T-helper 17 cell (primary cell): ENCODE measurements around the gene CISTR. TPM values are rescaled to one million over a fixed set of nuclear protein-coding genes. Genes with fewer than 3 reads are reported as not detected.

Experiments
- ATAC-seq: fragments of 150-1000 bp; cut with Tn5 transposase; 2 replicates; pipeline ENCODE4 v1.10.0; 2021; ENCODE audit warnings: mild to moderate bottlenecking, moderate library complexity
- DNase-seq, 3 donors: peaks; one replicate each; pipeline versions ENCODE4 v3.0.0 to v3.0.0-alpha.2; 2020 to 2021
- H3K9me3 ChIP-seq: one replicate; pipeline ENCODE4 v1.7.0; 2013; ENCODE audit warnings: low read length, mild to moderate bottlenecking; ENCODE audit not compliant: control insufficient read depth, poor library complexity, severe bottlenecking
- H3K27ac Mint-ChIP-seq: one replicate; pipeline ENCODE4 v1.8.0; 2022; ENCODE audit warnings: mild to moderate bottlenecking, moderate library complexity, mixed read lengths
- H3K27me3 Mint-ChIP-seq: one replicate; pipeline ENCODE4 v1.8.0; 2022; ENCODE audit warnings: mixed read lengths
- H3K36me3 Mint-ChIP-seq: one replicate; pipeline ENCODE4 v1.8.0; 2022; ENCODE audit warnings: low read depth, mixed read lengths
- H3K4me1 Mint-ChIP-seq: one replicate; pipeline ENCODE4 v1.8.0; 2022; ENCODE audit warnings: mild to moderate bottlenecking, mixed read lengths
- H3K4me3 Mint-ChIP-seq: one replicate; pipeline ENCODE4 v1.8.0; 2022; ENCODE audit warnings: mild to moderate bottlenecking, moderate library complexity, mixed read lengths
- total RNA-seq, 4 donors: library from RNA in 2 of 4; stranded (reverse) in 2 of 4; gene quantifications; one replicate each; pipeline ENCODE4 v1.2.3 and lab custom pipeline; 2022 to 2026

The CISTR gene
- total RNA-seq, 2 donors from 2014 or later = not detected

- ATAC-seq = no peak
- DNase-seq = no peak
These were observed 6.4 kb upstream of the CISTR start for GRCh38 chr12:53758081-53758729.

GRCh38 chr12:53757101-53757770 is 5.5 kb upstream of the CISTR start:
- Mint-ChIP-seq H3K4me1 (peaks cover 12% of the 10 kb centered on the region), H3K27ac (no peak overlapping the region), H3K4me3 (peak overlapping the region; percentile 41), H3K36me3 (peaks cover 4% of the 10 kb centered on the region), H3K27me3 (peaks cover 58% of the 10 kb centered on the region)
- H3K9me3 ChIP-seq = no peaks in the 10 kb centered on the region
- ATAC-seq (peak; percentile 84), DNase-seq (peak; percentile 62 to 74 (median 65))

More at GRCh38 chr12:53758081-53758729, 6.4 kb upstream of the CISTR start:
- H3K9me3 ChIP-seq = no peaks in the 10 kb centered on the region
- H3K27me3 Mint-ChIP-seq = peaks cover 67% of the 10 kb centered on the region
- no peak overlapping the region for H3K4me3 Mint-ChIP-seq
- peaks cover 6% of the 10 kb centered on the region for H3K36me3 Mint-ChIP-seq
- H3K27ac Mint-ChIP-seq = peak overlapping the region; percentile 71
- H3K4me1 Mint-ChIP-seq = peaks cover 12% of the 10 kb centered on the region

GRCh38 chr12:53756300-53757100 is 4.7 kb upstream of the CISTR start:
- H3K4me1 Mint-ChIP-seq = peaks cover 12% of the 10 kb centered on the region
- H3K27ac Mint-ChIP-seq = no peak overlapping the region
- no peak overlapping the region for H3K4me3 Mint-ChIP-seq
- peaks cover 50% of the 10 kb centered on the region for H3K27me3 Mint-ChIP-seq
- H3K36me3 Mint-ChIP-seq = peaks cover 4% of the 10 kb centered on the region
- H3K9me3 ChIP-seq = no peaks in the 10 kb centered on the region
- DNase-seq (no peak), ATAC-seq (no peak)

- no peaks in the 10 kb centered on the region for H3K9me3 ChIP-seq
- no peak for ATAC-seq
- H3K27ac Mint-ChIP-seq = peak overlapping the region; percentile 14
- H3K36me3 Mint-ChIP-seq = peaks cover 4% of the 10 kb centered on the region
- H3K4me3 Mint-ChIP-seq = no peak overlapping the region
- DNase-seq = no peak
- H3K27me3 Mint-ChIP-seq = peaks cover 44% of the 10 kb centered on the region
- peaks cover 12% of the 10 kb centered on the region for H3K4me1 Mint-ChIP-seq
These were observed 4.1 kb upstream of the CISTR start for GRCh38 chr12:53755893-53756292.

- no peak overlapping the region for H3K4me3 Mint-ChIP-seq
- no peaks in the 10 kb centered on the region for H3K9me3 ChIP-seq
- H3K36me3 Mint-ChIP-seq = peaks cover 7% of the 10 kb centered on the region
- peaks cover 41% of the 10 kb centered on the region for H3K27me3 Mint-ChIP-seq
- peaks cover 12% of the 10 kb centered on the region for H3K4me1 Mint-ChIP-seq
- no peak for DNase-seq
- ATAC-seq = no peak
- H3K27ac Mint-ChIP-seq = peak overlapping the region; percentile 14
These were observed 3.7 kb upstream of the CISTR start for GRCh38 chr12:53755451-53755891.

GRCh38 chr12:53754633-53755264 is 3.0 kb upstream of the CISTR start:
- Mint-ChIP-seq H3K27me3 (peaks cover 36% of the 10 kb centered on the region), H3K4me3 (no peak overlapping the region), H3K27ac (no peak overlapping the region), H3K4me1 (peaks cover 12% of the 10 kb centered on the region), H3K36me3 (peaks cover 7% of the 10 kb centered on the region)
- DNase-seq (no peak), ATAC-seq (no peak)
- H3K9me3 ChIP-seq = no peaks in the 10 kb centered on the region

GRCh38 chr12:53754188-53754585 is 2.4 kb upstream of the CISTR start:
- Mint-ChIP-seq H3K4me3 (no peak overlapping the region), H3K4me1 (peaks cover 12% of the 10 kb centered on the region), H3K27ac (no peak overlapping the region), H3K36me3 (peaks cover 7% of the 10 kb centered on the region), H3K27me3 (peaks cover 30% of the 10 kb centered on the region)
- DNase-seq (no peak), ATAC-seq (no peak)
- H3K9me3 ChIP-seq = no peaks in the 10 kb centered on the region

GRCh38 chr12:53752621-53753020 is 842 bp upstream of the CISTR start:
- ATAC-seq (no peak), DNase-seq (no peak)
- H3K9me3 ChIP-seq = no peaks in the 10 kb centered on the region
- Mint-ChIP-seq H3K4me1 (peaks cover 9% of the 10 kb centered on the region), H3K4me3 (no peak overlapping the region), H3K36me3 (peaks cover 2% of the 10 kb centered on the region), H3K27ac (no peak overlapping the region), H3K27me3 (peaks cover 15% of the 10 kb centered on the region)

- DNase-seq (no peak), ATAC-seq (no peak)
- Mint-ChIP-seq H3K4me3 (no peak overlapping the region), H3K4me1 (peaks cover 14% of the 10 kb centered on the region), H3K27me3 (peaks cover 14% of the 10 kb centered on the region), H3K27ac (no peak overlapping the region), H3K36me3 (peaks cover 2% of the 10 kb centered on the region)
- H3K9me3 ChIP-seq = no peaks in the 10 kb centered on the region
These were observed 418 bp upstream of the CISTR start for GRCh38 chr12:53752192-53752601.

GRCh38 chr12:53750812-53751335 is 905 bp downstream of the CISTR start:
- Mint-ChIP-seq H3K4me1 (peaks cover 14% of the 10 kb centered on the region), H3K36me3 (peaks cover 2% of the 10 kb centered on the region), H3K4me3 (no peak overlapping the region), H3K27ac (no peak overlapping the region), H3K27me3 (peaks cover 6% of the 10 kb centered on the region)
- H3K9me3 ChIP-seq = no peaks in the 10 kb centered on the region
- ATAC-seq (peak; percentile 14), DNase-seq (no peak)

GRCh38 chr12:53749986-53750811 is 1.6 kb downstream of the CISTR start:
- DNase-seq = no peak
- no peaks in the 10 kb centered on the region for H3K27me3 Mint-ChIP-seq
- no peak for ATAC-seq
- H3K9me3 ChIP-seq = no peaks in the 10 kb centered on the region
- H3K4me1 Mint-ChIP-seq = peaks cover 12% of the 10 kb centered on the region
- no peak overlapping the region for H3K4me3 Mint-ChIP-seq
- no peak overlapping the region for H3K27ac Mint-ChIP-seq
- H3K36me3 Mint-ChIP-seq = peaks cover 2% of the 10 kb centered on the region
